ENCODE data around the gene LYAR.
"Not testable (repeated sequence)": the region's sequence is repeated elsewhere in the genome, so short reads cannot be mapped to it uniquely, and the experiment has no call there.

LYAR gene

DNA sequence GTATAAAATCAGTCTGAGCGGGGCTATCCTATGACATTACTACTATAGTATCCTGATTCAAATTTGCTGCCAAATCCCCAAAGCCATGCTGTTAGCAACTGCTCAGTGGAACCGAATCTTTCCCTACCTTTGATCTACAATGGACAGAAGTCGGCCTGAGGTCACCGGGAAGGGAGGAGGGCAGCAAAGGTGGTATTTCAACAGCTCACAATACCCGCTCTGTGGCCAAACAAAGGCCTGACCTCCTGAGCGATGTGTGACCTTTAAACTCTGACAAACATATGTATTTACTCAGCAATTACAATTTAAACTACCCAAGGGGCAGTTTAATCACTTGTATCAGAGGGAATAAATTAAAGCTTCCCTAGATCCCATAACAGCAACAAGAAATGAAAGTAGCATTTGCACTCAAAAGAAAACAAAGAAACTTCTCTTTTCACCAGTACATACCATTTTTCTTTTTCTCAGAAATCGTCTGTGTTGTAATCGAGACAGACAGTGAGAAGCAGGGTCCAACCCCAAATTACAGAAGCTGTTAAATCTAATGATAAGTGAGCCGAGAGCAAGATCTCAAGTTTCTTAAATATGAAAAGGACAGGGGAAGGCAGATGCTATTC lies 30.4 kb downstream of the LYAR start:
- no peak for DNase-seq

DNA sequence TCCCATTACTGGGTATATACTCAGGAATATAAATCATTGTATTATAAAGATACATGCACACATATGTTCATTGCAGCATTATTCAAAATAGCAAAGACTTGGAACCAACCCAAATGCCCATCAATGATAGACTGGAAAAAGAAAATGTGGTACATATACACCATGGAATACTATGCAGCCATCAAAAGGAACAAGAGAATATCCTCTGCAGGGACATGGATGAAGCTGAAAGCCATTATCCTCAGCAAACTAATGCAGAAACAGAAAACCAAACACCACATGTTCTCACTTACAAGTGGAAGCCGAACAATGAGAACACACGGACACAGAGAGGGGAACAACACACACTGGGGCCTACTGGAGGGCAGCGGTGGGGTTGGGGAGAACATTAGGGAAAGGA lies 32.2 kb downstream of the LYAR start:
- not testable (repeated sequence) for DNase-seq

DNA sequence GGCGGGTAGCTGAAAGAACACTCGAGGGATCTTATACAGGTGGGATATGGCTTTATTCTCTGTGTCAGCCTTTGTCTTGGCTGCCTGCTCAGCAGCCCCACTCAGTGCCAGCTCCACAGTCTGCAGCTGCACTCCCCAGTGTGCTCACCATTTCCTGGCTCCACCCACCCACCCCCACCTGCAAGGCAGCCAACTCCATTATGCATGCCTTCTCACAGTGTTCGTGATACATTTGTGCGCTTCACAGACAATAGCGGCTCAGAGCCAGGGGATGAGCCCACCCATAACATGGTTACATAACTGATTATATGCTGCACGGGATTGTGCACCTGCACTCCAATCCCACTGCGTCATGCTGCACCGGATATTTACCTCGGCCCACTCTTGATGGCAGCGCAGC lies 33.2 kb downstream of the LYAR start:
- no peak for DNase-seq

DNA sequence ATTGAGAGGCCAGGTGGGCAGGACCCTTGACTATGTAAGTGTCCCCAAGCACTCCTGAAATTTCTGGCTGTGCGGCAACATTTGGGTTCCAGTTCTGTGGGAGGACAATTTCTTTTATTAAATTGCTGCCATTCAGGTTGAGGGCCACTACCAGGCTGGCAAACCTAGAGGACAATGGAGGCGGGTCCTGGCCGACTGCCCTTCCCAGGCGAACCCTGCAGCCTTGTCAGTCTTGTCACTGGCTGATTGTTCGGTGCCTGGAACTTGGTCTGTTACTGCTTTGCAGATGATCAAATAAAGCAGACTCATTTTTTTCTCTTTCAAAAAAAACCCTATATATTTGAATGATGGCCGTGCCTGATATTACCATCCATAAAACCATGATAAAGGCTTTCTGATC lies 35.3 kb downstream of the LYAR start:
- DNase-seq = no peak

DNA sequence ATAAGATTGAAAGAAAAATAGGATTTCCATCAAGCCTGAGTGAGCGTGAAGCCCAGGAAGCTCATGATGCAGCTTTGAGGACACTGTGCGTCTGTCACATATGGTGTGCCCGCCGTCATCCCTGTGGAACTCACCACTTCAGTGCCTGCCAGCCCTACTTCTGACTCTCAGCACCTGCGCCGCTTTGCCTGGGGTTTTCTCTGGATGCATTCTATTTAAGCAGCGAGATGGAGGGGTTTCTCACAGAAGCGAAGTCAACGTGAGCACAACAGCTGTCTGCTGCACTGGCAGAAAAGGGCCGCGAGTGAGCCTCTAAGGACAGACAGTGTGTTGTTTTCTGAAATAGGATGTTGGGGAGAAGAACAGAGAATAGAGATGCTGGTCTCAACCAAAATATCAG lies 35.8 kb downstream of the LYAR start:
- no peak for DNase-seq

DNA sequence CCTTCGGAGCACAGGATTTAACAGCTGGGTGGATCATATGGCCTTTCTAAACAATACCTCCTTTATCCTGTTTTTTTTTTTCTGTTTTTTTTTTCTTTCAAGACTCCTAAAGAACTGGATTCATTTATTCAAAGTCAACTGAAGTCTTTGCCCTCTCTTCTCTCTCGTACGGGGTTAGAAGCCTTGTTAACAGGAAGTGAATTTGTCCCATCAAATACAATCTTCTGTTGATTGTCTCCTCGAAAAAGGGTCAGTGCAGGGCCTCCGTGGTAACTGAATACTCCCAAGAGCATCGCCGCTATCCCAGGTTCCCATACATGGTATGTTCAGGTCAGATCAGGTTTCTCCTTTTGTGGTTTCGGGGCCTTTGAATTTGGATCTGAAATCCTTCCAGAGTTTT lies 40.1 kb downstream of the LYAR start:
- no peak for DNase-seq

DNA sequence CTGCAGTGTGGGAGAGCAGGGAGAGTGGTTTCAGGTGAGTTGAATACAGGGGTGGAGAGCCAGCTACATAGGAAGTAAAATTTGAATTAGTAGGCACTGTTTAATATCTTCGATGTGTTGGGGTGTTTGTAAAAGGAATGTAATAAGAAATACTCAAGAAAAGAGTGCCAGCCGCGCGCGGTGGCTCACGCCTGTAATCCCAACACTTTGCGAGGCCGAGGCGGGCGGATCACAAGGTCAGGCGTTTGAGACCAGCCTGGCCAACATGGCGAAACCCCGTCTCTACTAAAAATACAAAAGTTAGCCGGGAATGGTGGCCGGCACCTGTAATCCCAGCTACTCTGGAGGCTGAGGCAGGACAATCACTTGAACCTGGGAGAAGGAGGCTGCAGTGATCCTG lies 40.6 kb downstream of the LYAR start:
- not testable (repeated sequence) for DNase-seq

DNA sequence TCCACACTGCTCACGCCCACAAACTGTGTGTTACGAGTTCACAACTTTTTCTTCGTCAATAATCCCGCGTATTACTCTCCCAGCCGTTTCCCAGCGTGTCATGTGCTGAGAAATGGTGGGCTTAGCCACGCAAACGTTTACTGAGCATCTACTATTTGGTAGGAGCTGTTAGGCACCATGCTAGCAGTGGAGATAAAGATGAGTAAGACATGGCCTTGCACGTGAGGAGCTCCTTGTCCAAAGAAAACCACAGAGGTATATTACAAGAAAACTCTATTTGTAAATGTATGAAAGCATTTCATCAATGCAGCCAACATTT lies 41.1 kb downstream of the LYAR start:
- no peak for DNase-seq

DNA sequence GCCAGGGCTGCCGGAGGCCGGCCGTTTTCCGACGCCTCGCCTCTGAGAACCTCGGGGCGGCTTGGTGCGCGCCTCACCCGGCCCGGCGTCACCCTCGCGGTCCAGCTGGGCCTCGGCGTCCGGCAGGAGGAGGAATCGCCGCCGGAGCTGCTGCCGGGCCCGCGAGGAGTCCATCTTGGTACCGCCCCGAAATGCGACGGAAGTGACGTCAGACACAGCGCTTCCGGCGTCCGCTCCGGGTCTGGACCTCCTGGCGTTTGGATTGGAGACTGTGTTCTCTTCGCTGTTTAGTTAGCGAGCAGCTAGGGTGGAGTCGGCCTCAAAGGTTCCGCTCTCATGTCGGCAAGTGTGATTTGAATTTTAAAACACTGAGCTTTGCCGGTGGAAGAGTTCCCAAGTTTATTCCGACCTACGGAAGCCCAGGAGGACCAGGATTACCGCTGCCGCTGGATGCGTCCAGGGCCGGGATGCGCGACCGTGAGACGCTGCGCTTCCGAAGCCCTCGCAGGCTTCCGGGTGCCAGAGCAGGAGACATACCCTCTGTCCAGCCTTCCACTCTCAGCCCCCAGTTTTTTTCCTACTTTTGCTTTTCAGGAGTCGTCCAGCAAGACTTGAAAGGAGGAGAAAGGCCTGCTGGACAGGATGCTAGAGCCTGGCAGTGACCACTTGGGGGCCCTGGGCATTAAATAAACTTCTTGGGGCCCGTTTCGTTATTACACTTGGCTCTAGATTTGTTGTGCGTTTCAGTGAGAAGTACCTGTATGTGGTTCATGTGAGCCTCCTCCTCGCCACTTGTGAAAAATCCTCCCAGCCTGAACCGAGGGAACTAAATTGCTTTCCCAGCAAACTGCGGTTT lies 41.7 kb downstream of the LYAR start, which contains the start of gene TMEM128:
TMEM128 (minus strand) TSS at position 195 of the 856 bp plus-strand sequence; CDS start at position 174, 21 bp downstream.
- DNase-seq = peak; percentile 97

DNA sequence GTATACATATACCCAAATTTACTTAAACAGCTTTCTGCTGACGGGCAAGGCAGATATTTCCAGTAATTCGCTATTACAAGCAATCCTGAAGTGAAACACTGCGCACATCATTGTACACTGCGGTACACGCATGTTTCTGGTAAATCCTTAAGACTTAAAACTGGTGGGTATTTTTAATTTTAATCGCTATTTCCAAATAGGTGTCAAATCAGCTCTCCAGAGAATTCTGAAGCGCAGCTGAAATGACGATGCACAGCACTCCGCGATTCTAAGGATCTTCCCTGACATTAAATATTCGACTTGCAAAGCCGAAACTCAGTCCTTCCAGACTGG lies 42.3 kb downstream of the LYAR start:
- DNase-seq = no peak

DNA sequence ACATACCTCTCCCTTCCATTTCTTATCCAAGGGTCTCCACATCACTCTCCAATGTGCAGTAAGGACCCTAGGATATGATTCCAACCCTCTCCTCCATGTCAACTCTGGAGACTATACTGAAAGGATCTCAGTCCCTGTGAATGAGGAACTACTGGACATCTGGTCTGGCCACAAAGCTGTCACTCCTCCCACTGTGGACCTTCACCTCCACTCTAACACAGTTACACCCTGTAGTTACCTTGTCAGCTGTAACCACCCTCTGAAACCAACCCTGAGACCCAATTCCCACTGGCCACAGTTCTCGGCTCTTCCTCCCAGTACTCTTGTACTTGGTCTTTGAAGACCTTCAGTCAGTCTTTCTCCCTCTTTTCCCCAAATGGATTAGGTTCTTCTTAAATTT lies 44.8 kb downstream of the LYAR start:
- no peak for DNase-seq

DNA sequence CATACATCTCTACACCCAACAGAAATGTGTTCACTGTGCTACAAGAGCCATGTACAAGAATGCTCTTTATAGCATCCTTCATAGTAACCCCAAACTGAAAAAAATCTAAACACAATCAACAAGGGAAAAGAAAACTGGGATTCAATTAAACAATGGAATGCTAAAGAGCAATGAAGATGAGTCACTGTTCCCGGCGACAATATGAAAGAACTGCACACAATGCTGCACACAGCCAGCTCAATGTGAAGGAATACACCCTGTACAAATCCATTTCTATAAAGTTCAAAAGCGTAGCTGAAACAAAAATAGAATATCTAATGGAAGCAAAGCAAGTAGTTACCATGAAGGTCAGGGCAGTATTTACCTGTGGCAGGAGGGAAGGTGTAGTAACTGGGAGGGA lies 50.4 kb downstream of the LYAR start:
- not testable (repeated sequence) for DNase-seq

DNA sequence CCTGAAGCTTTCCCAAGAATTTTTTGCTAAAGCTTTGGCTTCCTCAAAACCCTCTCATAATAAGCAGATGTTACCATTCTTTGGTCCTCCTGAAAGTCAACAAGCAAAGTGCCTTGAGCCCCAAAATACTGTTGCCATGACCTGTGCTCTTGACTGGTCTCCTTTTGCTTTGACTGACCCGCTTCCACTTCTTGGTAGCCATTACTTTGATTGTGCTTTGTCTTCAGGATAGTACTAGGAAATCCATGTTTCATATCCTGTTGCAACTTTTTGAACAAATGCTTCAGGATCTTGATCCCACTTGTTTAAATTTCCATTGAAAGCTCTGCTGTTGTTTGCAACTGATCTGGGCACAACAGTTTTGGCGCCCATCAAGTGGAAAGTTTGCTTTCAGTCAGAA lies 56.3 kb downstream of the LYAR start:
- DNase-seq = no peak

DNA sequence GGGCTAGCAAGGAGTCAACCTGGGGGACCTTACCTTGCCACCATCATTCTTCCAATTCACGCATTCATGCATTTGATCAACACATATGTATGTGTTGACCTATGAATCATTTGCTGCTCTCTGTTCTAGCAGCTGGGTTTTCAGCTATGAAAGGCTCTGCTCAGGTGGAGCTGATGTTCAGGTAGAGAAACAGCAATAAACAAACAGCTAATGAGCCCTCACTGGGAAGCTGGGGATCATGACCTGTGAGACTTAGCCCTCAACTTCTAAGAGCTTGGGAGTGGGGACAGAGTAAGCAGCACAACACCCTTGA lies 61.6 kb downstream of the LYAR start:
- DNase-seq = no peak

DNA sequence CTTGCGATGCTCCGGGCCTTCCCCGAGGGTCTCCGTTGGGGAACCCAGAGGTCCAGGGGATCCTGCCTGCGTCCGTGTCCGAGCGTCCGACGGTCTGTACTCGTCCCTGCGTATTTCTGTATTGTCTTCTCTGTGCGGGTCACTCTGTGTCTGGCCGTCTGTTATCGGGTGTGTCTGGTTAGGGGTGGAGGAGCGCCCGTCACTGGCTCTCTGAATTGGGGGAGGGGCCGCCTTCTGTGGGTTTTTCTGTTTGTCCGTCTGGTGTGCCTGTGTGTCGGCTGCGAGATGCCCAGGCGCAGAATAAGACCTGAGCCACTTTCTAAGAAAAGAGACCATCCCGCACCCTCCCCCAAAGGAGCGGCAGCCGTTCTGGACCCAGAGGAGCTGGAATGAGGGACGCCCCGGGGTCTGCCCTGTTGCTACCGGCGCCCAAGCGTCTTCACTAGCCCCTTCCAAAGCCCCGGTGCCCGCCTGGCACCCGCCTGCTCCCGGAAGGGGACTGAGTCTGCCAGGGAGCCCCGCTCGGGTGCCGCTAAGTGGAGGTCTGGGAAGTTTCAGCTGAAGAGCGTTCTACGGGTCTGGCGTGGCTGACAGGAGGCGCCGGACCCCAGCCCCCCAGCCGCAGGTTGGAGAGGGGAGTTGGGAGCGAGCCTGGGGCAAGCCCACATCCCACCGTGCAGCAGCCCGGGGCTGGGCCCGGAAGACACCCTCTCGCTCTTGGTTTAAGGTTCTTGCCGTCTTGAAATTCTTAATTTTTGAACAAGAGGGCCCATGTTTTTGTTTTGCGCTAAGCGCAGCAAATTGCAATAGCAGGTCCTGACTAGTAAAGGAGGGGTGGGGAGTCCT lies 62.2 kb downstream of the LYAR start:
- DNase-seq = no peak

DNA sequence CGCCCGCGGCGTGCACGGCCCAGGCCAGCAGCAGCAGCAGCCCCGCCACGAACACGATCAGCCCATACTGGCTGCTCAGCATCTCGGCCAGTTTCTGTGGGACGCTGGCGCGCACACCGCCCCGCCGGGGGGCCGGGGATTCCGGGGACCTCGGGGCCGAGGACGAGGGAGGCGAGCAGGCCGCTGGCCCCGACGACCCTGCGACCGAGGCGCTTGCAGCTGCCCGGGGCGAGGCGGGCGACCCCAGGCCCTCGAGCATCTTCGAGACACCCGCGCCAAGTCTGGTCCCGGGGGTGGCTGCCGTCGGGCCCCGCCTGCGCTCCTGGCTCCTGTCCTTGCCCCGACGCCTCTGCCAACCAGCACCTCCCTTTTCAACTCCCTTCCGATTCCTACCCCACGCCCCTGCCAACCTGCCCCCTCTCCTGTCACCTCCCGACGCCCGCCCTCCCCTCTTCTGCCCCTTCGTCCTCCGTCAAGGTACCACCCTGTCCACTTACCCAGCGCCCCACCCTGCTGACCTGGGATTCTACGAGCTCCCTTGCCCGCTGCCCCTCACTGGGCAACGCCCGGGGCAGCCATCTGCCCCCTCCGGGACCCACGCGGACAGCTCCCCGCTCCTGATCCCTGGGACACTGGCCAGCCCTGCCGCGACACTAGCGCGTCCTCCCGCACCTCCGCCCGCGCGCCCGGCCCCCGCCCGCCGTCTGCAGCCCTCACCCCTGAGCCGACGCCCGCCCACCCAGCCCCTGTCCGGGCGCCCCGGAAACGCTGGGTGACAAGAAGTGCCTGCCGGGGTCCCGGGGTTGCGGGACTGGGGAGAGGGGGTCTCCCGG lies 63.1 kb downstream of the LYAR start, which contains the start of gene OTOP1:
OTOP1 (minus strand) TSS at position 324 of the 833 bp plus-strand sequence; CDS start at position 259, 65 bp downstream.
- no peak for DNase-seq

DNA sequence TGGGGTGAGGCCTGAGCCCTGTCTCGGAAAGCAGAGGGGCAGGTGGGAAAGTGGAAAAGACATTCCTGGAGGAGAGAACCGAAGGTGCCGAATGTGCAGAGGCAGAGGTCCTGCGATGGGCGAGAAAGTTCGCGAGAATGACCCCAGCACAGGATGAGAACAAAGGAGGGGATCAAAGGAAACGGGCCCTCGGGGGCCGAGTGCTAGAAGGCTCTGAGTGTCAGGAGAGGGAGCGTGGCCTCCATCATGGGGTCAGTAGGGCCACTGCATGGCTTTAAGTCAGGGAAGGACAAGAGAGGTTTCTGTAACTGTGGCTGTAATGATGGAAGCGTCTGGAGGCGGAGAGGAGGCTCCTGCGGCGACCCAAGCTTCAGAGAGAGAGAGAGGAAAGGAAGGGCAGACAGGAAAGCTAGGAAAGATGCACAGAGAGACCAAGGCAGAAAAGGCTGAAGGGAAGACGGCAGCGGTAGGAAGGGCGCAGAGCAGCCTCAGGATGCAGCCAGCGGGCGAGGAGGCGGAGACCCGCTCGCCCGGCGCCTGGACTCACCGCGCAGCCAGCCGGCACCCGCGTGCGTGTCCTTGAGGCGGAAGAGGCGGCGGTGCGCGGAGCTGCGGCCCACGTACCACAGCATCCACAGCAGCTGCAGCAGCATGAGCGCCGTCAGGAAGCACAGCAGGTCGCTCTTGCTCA lies 63.9 kb downstream of the LYAR start:
- no peak for DNase-seq

All from activated effector memory CD4-positive, alpha-beta T cell treated with anti-CD3 and anti-CD28 coated beads, Interleukin-2, amount 50 U/mL, for 16 hours (primary cell).